Dedifferentiated amniotic fluid mesenchymal stem cell (primary cell): Measurements from ENCODE around the gene CACNA2D3.

Source experiments
- DNase-seq: peaks from one replicate; pipeline ENCODE4 v3.0.0-alpha.2; 2016; ENCODE audit errors: extremely low spot score

The CACNA2D3 gene

DNA sequence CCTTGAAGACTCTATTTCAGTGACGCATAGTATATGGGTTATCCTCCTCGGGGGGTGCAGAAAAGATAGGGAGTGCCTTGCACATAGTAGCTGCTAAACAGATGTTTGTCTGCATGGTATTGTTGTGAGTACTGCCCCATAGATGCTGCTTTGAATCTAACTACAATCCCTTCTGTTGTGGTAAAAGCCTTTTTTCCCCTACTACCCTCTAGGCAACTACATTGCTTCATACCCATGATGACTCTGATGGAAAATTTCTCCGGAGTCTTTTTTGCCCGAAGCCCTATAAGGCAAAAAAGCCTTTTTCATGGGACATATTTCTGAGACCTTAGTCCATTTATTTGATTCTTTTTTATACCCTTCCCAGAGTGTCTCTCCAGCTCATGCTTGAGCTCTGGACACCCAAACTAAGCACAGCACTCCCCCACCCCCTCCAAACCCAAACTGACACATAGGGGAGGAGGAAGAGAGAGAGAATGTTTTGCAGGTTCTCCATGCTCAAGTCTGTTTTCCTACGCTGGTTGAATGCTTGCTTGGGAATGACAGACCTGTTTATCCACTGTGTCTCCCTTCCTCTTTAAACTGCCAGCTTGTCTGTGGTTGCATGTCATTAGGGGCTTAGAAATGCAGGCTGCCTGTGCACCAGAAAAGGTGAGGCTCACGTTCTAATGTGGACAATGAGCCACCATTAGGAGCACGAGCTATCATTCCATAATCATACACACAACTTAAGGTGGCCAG is 752.6 kb downstream of the CACNA2D3 start:
- DNase-seq, result peak; percentile 49

DNA sequence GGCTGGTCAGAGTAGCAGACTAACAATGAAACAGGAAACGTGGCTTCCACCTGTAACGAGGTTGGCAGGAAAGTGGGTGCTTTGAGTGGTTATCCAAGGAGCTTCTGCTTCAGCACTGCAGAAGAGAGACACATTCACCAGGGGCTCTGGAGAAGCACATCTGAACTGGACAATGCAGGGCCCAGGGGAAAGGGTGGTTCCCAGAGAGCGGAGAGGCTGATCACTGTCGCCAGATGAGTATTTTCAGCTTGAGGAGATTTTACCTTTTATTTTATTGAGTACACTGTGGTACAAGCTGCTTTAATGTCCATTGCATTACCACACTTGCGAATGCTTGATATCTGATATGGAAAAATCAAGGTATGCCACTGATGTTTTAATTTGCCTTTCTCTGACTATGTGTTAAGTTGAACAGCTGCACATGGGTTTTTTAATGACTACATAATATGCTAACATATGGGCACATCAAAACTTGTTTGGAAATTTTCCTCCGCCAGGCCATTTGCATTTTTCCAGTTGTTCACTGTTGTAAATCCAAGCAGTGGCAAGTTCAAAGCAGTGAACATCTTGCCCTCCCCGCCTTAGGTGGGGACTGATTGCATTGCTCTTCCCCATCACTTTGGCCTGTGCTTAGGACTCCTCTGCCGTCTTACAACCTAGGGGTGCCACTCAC is 753.4 kb downstream of the CACNA2D3 start:
- DNase-seq, result no peak

DNA sequence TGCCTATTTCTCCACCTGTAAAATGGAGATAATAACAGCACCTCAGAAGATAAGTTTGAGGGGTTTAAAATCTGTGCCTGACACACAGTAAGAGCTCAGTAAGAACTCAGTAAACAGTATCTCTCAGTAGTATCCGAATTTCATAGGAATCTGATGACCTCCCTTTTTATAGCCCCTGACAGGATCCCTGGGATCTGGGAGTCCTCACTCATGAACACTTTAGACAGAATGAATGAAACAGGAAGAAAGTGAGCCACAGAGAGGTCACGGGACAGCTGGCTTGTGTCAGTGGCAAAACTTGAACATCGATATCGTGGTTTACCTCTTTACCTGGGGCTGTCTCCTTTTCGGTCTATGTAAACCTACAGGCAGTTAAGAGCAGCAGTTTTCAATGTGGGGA is 754.3 kb downstream of the CACNA2D3 start:
- no peak for DNase-seq

DNA sequence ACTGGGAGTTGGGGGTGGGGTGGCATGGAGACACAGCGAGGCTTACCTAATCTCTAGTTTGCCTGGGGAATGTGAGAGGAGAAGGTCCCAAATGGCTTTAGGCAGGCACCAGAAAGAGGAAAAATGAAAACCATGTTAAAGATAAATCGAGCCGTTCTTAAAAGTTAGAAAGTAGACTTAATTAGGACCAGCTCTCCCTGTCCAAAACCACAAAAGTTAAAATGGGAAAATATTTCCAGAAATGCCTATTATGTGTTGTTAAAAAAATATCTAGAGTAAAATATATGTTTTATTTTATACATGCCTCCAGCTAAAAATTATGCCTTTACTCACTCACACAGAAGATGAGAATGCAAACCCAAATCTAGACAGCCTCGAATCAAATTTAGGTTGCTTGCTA is 755.4 kb downstream of the CACNA2D3 start:
- peak; percentile 17 for DNase-seq

DNA sequence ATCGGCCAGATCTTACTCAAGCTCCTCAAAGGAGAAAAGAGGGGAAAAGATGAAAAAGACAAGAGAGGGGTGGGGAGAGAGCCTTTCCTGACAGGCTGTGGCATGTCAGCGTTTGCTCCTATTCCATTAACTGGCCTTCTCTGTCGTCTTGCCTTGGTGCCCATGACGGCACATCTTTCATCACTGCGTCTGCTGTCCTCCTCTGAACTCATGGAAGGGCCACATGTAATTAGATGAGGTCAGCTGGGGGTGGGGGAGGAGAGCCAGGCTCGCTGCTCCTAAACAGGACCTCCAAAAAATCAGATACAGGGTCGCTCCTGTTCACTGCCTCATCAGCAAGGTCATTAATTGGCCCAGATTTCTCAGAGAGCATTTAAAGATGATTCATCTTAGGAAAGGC is 755.8 kb downstream of the CACNA2D3 start:
- DNase-seq, result peak; percentile 19

DNA sequence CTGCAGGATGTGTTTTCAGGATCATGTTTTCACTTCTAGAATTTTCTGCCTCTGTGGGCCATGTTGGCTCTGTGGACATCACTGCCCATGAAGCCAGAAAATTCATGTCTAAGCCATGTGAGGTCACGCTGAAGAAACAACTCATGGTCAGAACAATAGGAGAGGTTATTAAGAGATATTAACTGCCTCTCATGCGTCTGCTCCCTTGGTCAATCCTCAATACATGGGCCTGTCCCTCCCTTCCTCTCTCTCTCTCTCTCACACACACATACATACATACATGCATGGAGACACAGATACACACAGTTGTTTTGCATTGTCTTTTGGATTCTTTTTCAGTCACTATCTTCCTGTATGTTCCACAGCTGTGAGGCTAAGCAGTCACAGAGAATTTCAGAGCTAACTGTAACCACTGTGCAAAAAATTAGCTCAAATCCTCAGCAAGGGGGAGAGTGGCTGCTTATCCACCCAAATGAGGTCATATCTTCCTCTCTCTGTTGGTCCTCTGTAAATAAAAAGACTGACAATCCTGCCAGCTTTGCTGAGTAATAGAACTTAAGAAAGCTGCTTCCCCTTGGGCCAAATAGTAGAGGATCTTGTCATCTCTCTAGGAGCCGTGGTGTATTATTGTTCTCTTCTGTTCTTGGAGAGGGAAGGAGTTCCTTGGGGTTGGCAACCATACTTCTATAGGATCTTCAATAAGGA is 759.9 kb downstream of the CACNA2D3 start:
- DNase-seq, result peak; percentile 98

DNA sequence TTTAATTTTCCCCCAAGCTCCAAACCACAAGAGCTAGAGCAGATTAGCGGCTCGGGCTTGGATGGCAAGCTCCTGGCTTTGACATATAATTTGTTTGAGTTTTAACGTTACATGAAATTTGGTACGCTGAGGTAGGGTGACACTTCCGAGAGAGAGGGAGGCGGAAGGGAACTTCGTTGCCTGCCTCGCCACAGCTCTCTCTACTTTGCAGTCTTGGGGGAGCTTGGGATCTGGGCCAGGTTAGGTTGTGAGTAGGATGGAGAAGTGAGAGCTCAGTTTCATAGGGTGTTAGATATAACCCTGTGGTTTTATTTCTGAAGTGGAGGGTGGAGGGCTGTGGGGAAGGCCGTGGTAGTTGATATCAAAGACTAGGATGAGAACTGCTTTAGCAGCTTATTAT is 765.8 kb downstream of the CACNA2D3 start:
- no peak for DNase-seq

DNA sequence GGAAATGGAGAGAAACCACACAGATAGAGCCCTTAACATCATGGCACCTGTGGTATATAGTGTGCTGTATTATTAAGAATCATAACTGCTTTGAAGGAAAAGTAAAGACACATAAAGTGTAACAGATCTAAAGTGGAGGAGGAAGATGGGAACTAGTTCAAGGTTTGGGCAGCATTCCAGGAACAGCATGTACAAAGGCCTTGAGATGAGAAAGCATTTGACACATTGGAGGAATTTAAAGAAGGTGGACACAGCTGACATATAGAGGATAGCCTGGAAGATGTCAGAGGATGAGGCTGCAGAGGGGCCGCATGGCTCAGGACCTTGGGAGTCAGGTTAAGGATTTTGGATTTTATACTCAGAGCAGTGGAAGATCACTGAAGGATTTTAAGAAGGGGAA is 766.5 kb downstream of the CACNA2D3 start:
- DNase-seq, result no peak

DNA sequence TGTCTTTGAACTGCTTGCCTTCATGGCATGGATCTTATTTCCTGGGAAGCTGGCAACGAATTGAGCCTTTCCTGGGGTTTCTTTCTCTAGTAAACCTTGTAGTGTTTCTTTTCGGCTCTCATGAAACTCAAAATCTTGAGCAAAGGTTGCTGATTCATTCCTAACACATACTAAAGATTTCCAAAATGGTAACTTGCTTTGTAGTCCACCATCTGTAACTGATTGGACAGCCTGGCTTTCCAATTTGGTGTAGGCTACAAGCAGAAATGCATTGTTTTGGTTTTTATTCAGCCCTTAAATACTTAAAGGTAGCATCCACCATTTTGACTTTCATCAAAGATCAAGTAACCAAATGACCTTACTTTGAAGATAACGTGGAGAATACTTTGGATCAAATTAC is 767.4 kb downstream of the CACNA2D3 start:
- DNase-seq, result no peak

DNA sequence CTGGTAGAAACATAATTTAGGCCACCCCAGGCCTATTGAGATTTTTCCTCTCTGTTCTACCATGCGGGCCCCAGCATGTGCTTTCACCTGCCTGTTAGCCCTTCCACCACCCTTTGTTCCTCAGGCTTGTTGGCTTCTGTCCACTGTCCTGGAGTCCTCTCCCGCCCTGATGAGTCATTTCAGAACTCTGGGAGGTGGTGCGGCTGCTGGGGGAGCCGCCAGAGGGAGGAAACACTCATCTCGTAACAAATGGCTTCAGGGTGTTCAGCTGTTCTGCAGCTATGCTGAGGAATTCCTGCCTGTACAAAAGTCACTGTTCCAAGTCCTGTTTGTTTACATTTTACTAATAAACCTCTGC is 769.2 kb downstream of the CACNA2D3 start:
- peak; percentile 97 for DNase-seq

DNA sequence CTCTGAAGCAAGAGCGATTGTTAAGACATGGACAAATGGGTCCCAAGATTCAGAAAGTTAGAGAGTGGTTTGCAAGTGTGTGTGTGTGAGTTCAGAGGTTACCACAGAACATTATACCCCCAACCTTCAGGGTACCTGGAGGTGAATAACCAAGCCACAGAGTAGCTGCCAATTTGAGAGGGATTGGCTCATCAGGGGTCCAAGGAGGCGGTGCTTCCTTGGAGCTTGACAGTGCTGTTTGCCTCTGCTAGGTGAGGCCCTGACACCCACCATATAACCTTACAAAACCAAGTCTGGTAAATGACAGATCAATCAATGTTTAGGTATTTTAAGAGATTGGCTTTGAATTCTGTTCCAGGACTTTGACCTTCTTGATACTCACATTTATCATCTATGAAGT is 769.8 kb downstream of the CACNA2D3 start:
- DNase-seq, result no peak

DNA sequence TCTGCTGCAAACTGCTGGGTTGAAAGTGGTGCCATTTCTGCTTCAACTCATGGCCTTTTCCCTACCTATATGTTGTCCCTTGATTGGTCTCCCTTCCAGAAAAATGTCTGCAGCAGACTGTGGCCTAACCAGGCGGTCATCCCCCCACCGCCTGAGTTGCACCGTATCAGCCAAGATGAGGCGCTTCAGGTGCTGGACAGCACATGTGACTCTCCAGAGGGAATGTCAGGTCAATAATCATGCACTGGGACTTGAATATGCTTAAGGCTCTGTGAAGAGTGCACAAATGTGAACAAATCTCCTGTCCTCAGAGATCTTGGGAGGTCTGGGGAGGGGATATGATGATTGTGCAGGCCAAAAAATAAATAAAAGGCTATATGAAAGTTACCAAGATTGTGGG is 773.3 kb downstream of the CACNA2D3 start:
- DNase-seq, result no peak

DNA sequence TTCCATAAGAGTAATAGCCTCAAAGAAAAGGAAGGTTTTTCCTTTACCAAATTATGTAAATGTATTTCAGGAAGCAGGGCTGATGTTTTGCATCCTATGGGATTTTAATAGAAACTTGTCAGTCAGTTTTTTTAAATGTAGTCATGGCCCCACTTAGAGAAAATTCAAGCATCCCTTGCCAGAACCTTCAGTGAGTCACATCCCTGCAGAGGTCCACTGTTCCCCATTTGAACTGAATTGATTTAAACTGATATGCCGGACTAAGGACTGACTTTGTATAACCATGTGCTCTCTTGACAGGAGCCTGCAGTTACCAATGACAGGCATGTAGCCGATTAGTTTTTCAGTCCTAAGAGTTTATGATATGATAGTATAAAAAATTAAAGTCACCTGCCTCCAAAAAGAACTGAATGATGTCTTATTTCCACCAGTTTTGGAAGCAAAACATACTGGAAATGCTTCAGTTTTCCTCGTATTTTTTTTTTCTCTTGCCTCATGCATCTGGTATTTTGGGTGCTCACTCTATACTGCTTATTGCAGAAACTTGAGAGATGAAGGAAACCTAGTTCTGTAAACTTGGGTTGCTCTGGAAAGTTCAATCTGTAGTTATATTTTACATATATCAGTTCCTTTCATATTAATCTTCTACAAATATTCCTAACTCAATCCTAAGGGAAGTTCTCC is 774.8 kb downstream of the CACNA2D3 start:
- peak; percentile 52 for DNase-seq

DNA sequence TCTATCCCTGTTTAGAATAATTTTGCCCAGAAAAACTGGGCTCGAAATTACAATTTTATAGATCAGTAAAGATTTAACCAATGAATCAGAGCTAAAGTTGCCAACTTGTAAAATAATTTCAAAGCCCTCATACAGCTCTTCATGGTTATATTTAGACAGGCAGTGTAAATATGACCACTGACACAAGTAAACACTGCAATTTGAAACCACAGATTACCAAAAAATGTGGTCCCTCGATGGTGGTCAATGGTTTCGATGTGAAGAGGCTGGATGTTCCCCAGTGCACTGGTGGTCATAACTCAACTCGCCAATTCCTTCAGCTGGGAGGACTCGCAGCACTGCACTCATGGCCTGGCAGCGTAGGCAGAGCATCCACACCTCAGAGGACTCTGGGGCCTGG is 776.9 kb downstream of the CACNA2D3 start:
- DNase-seq, result no peak

DNA sequence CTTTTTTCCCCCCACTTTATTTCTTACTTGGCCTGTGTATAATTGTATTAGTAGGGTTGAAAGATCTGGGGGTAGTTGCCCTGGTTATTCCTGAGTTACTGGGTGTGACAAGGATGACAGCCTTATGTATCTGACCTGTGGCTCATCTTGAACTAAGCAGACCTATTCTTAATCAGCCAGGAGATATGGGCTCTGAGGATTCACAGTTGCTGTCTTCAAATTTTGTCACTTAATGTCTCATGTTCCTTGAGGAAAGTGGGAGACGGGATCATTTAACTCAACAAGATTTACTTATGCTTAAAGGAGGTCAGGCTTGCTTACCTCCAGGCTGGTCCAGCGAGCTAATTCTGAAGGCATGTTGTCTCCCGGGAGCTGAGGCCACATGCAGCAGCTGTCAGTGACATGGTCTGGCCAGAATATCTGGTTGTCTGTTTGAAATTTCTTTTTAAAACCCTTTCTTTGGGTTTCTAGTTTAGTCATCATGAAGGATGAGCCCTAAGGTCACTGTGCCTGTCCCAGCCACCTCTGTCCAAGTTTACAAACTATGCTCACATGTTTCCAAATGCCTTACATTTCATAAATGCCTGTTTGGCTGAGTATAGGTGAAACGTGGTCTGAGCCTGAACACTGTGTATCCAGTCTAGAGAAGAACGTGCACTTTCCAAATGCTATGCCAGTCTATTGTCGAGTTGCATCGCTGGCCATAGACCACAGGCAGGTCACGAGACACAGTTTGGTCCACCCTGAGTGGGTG is 778.7 kb downstream of the CACNA2D3 start:
- DNase-seq, result no peak

DNA sequence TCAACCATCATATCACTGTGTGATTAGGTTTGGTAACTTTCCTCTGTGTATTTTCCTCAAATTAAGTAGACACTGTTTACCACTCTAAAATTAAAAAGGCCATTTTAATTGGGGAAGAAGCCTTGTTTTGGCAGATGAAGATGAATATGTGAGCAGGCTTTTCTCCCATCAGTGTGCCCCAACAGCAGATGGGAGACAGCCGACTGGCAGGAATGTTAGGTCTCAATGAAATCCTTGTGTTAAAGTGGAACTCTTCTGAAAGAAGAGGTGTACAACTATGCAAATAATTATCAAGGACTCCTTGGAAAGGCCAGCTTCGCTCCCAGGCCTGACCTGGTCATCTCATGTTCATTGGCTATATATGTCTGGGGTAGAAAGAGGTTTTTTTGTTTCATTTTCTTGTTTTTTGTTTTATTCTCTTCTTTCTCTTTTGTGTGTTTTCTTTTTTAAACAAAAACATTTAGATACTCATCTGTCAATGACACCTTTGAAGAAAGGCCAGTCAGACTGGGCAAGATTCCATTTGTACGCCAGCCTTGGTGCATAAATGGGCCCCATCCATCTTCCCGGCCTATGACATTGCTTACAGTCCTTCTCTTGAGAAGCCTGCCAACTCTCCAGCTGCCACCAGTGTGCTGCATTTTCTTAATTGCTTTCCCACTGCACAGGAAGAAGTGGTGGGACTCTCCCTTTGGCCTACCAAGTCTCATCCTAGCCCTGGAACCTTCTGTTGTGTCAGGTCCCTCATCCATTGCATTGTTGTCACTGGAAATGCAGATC is 779.7 kb downstream of the CACNA2D3 start:
- DNase-seq, result no peak

DNA sequence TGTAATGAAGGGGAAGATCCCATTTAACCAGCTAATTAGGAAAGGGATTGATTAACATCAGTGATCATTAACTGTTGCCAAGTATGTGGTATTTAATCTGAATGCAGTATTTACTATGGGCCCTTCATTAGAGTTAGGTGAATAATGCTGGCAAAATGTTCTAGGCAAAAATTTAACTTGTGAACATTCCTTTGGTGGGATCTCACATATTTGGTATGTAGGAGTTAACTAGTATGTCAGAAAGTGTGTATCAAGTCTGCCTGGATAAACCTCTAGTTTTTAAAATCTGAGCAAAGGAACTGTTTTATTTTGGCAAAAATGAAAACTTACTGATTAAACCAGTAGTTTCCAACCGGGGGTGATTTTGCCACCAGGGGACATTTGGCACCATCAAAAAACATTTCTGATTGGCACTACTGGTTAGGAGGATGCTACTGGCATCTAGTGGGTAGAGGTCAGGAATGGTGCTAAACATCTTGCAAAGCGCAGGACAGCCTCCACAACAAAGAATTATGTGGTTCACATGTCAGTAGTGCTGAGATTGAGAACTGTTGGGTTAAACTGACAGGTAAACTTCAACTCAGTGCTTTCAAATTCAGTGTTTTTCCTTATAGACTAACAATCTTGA is 783.0 kb downstream of the CACNA2D3 start:
- DNase-seq, result peak; percentile 32

DNA sequence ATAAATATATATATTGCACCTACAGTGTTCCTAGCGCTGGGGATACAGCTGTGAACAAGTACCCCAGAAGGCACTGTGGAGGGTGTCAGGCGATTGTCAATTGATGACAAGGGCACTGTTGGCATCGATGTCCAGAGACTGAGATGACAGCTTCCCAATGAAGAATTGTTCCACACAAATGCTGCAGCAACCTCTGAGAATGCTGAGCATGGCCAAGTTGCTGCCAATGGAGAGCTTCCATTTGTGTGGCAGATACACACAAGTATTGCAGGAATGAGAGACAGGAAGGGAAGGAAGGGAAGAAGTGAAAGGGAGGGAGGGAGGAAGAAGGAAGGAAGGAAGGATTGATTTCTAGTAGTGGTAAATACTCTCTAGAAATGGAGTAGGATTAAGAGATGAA is 783.6 kb downstream of the CACNA2D3 start:
- DNase-seq, result no peak

DNA sequence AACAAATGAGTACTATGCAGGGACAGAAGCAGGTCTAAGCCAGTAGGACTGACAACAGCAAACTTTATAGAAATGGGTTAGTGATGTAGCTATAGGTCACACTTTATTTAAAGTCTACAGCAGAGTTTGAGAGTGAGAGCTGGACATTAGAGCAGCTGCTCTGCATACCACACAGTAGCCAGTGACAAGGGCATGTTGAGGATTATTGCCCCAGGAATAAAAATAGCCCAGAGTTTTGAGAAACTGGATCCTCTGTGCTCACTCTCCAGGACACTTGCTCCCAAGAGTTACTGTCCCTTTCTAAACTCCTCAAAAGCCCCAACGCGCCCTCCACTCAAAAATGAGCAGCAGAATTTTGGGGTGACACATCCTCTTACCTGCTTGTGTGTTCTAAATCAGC is 784.4 kb downstream of the CACNA2D3 start:
- no peak for DNase-seq

DNA sequence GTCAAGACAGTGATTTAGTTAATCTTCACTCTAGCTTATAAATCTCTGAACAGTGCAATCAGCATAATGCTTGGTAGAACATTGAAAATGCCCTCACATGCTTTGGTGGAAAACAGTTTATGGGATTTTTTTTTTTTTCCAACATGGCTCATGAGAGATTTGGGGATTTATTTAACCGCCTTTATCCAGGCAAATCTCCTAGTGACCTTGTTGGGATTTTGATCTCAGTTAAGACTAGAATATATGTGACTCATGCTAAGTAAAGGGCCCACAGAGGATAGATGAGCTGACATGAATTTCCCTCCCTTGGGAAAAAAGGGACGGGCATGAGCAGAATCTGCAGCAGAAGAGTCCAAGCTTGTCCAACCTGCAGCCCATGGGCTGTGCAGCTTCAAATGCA is 786.8 kb downstream of the CACNA2D3 start:
- DNase-seq, result no peak

DNA sequence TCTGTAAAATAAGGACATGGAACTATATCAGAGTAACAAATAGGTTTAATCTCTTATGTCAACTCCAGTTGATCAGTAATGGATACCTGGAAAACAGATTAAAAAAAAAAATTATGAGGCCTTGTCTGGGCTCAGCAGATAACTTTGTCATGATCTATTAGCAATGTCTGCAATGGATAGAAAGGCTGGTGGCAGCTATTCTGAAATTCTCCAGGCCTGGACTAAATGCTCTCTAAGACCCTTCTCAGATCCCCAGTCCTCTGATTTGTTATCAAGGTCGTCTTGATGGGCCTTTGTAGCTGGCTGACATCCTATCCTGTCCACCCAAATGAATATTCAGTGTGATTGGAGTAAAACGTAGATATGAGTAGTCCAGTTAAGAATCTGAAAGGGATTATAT is 791.8 kb downstream of the CACNA2D3 start:
- no peak for DNase-seq
